Loucy (cell line): ENCODE data around the gene PRICKLE2.

ENCODE experiments used
- H2AFZ ChIP-seq: fragments of 200-600 bp; sonication (generic); 2 replicates; pipeline ENCODE4 v1.6.0; 2016; ENCODE audit warnings: antibody characterized with exemption, mild to moderate bottlenecking, low read length, moderate library complexity
- H3F3A ChIP-seq: fragments of 200-600 bp; 2 replicates; pipeline ENCODE4 v1.6.0; 2016; ENCODE audit warnings: antibody characterized with exemption, low read depth, mild to moderate bottlenecking
- H3K27me3 ChIP-seq: fragments of 200-600 bp; sonication (generic); 2 replicates; pipeline ENCODE4 v1.6.1; 2014; ENCODE audit warnings: low read length, mild to moderate bottlenecking; ENCODE audit not compliant: insufficient read depth, poor library complexity, severe bottlenecking
- H3K36me3 ChIP-seq: fragments of 200-600 bp; sonication (generic); 2 replicates; pipeline ENCODE4 v1.6.1; 2016; ENCODE audit warnings: low read length; ENCODE audit not compliant: insufficient read depth
- H3K4me1 ChIP-seq: fragments of 200-600 bp; sonication (generic); 2 replicates; pipeline ENCODE4 v1.5.1; 2014; ENCODE audit warnings: low read length, mild to moderate bottlenecking; ENCODE audit not compliant: insufficient read depth, poor library complexity, severe bottlenecking
- H3K4me2 ChIP-seq: fragments of 200-600 bp; sonication (generic); 2 replicates; pipeline ENCODE4 v1.6.0; 2014; ENCODE audit warnings: antibody characterized with exemption, low read length, low read depth, mild to moderate bottlenecking; ENCODE audit not compliant: poor library complexity, severe bottlenecking
- H3K4me3 ChIP-seq: fragments of 200-600 bp; sonication (generic); 2 replicates; pipeline ENCODE4 v1.5.1; 2014; ENCODE audit warnings: low read length, mild to moderate bottlenecking, mixed read lengths; ENCODE audit not compliant: poor library complexity, severe bottlenecking
- H3K79me2 ChIP-seq: fragments of 200-600 bp; sonication (generic); 2 replicates; pipeline ENCODE4 v1.6.1; 2014; ENCODE audit warnings: low read length; ENCODE audit not compliant: insufficient read depth
- H3K9ac ChIP-seq: fragments of 200-600 bp; sonication (generic); 2 replicates; pipeline ENCODE4 v1.6.0; 2014; ENCODE audit warnings: mild to moderate bottlenecking, low read depth, low read length, moderate library complexity; ENCODE audit not compliant: poor library complexity, severe bottlenecking
- H3K9me2 ChIP-seq: fragments of 200-600 bp; sonication (generic); replicated peaks from 2 replicates; pipeline ENCODE4 v1.6.1; 2016; ENCODE audit warnings: low read depth, low read length, mixed read lengths
- H3K9me3 ChIP-seq: fragments of 200-600 bp; sonication (generic); 2 replicates; pipeline ENCODE4 v1.6.1; 2014; ENCODE audit warnings: mild to moderate bottlenecking, antibody characterized with exemption, low read length, low read depth; ENCODE audit not compliant: insufficient read depth
- H4K20me1 ChIP-seq: fragments of 200-600 bp; sonication (generic); 2 replicates; pipeline ENCODE4 v1.6.0; 2014; ENCODE audit warnings: antibody characterized with exemption, low read length, mild to moderate bottlenecking; ENCODE audit not compliant: insufficient read depth, poor library complexity, severe bottlenecking
- CTCF ChIP-seq: fragments of 200-600 bp; sonication (generic); conservative IDR thresholded peaks from 2 replicates; pipeline ENCODE4 v1.5.1; 2014; ENCODE audit warnings: mild to moderate bottlenecking, antibody characterized with exemption, low read length
- EZH2phosphoT487 ChIP-seq: fragments of 200-600 bp; IDR thresholded peaks from 2 replicates; pipeline ENCODE4 v1.6.1; 2018; ENCODE audit warnings: antibody characterized with exemption, mild to moderate bottlenecking, moderate library complexity, borderline replicate concordance

PRICKLE2 gene

GRCh38 chr3:64222501-64223111, 2.7 kb downstream of the PRICKLE2 start:
- H3K27me3 ChIP-seq: no peaks in the 10 kb centered on the region
- H3K9me3 ChIP-seq: no peaks in the 10 kb centered on the region
- H2AFZ ChIP-seq: no peak overlapping the region
- H3K36me3 ChIP-seq: no peaks in the 10 kb centered on the region
- H4K20me1 ChIP-seq: no peaks in the 10 kb centered on the region
- no peak for TF ChIP-seq EZH2phosphoT487
- no peak for TF ChIP-seq CTCF
- H3K9me2 ChIP-seq: no peaks in the 10 kb centered on the region
- H3K9ac ChIP-seq: no peak overlapping the region
- no peak overlapping the region for H3K4me3 ChIP-seq
- no peak overlapping the region for H3K4me2 ChIP-seq
- no peaks in the 10 kb centered on the region for H3K4me1 ChIP-seq
- H3F3A ChIP-seq: no peaks in the 10 kb centered on the region
- H3K79me2 ChIP-seq: no peaks in the 10 kb centered on the region

- no peaks in the 10 kb centered on the region for H3K9me3 ChIP-seq
- no peak overlapping the region for H2AFZ ChIP-seq
- no peak overlapping the region for H3K4me3 ChIP-seq
- TF ChIP-seq CTCF: no peak
- TF ChIP-seq EZH2phosphoT487: no peak
- H3F3A ChIP-seq: no peaks in the 10 kb centered on the region
- no peaks in the 10 kb centered on the region for H3K27me3 ChIP-seq
- H3K4me1 ChIP-seq: no peaks in the 10 kb centered on the region
- no peaks in the 10 kb centered on the region for H3K36me3 ChIP-seq
- no peaks in the 10 kb centered on the region for H3K79me2 ChIP-seq
- H3K4me2 ChIP-seq: no peak overlapping the region
- H4K20me1 ChIP-seq: no peaks in the 10 kb centered on the region
- H3K9me2 ChIP-seq: no peaks in the 10 kb centered on the region
- H3K9ac ChIP-seq: no peak overlapping the region
These were observed 3.6 kb downstream of the PRICKLE2 start for GRCh38 chr3:64221571-64222257.

GRCh38 chr3:64220161-64220914, 4.9 kb downstream of the PRICKLE2 start:
- Histone ChIP-seq H4K20me1 (no peaks in the 10 kb centered on the region), H3K79me2 (no peaks in the 10 kb centered on the region), H2AFZ (no peak overlapping the region), H3K36me3 (no peaks in the 10 kb centered on the region), H3K4me1 (no peaks in the 10 kb centered on the region), H3K4me3 (no peak overlapping the region), H3K9me2 (no peaks in the 10 kb centered on the region), H3K27me3 (no peaks in the 10 kb centered on the region), H3F3A (no peaks in the 10 kb centered on the region), H3K9ac (no peak overlapping the region), H3K9me3 (no peaks in the 10 kb centered on the region), H3K4me2 (no peak overlapping the region)
- TF ChIP-seq CTCF: no peak
- TF ChIP-seq EZH2phosphoT487: no peak
